Adrenal gland (tissue), 19 donors: ENCODE results near the gene EPHA4. TPM values are rescaled to one million over a fixed set of nuclear protein-coding genes. Genes with fewer than 3 reads are reported as not detected.

Source experiments
- DNase-seq, 7 donors: peaks; one replicate each; pipeline ENCODE4 v3.0.0-alpha.2; 2019 to 2020
- H3K27ac ChIP-seq, 5 donors: fragments of 200-600 bp; sonication (generic) in 4 of 5; 1 replicate in 3 of 5; 2 replicates in 2 of 5; pipeline versions ENCODE4 v1.5.1 to v1.8.0; 2016 to 2020; ENCODE audit warnings: mild to moderate bottlenecking in 1 of 5
- H3K27me3 ChIP-seq: fragments of 200-600 bp; 2 replicates; pipeline ENCODE4 v1.8.0; 2021
- H3K36me3 ChIP-seq, 2 donors: fragments of 200-600 bp; replicated peaks in 1 of 2; 1 replicate in 1 of 2; 2 replicates in 1 of 2; pipeline versions ENCODE4 v1.5.1 to v1.8.0; 2018 to 2022
- H3K4me1 ChIP-seq, 2 donors: fragments of 200-600 bp; replicated peaks in 1 of 2; 1 replicate in 1 of 2; 2 replicates in 1 of 2; pipeline versions ENCODE4 v1.5.1 to v1.8.0; 2018 to 2021
- H3K4me3 ChIP-seq, 4 donors: fragments of 200-600 bp; sonication (generic) in 3 of 4; one replicate each; pipeline ENCODE4 v1.5.1; 2016 to 2018
- H3K9me3 ChIP-seq, 3 donors: fragments of 200-600 bp; sonication (generic) in 1 of 3; replicated peaks in 1 of 3; 1 replicate in 2 of 3; 2 replicates in 1 of 3; pipeline versions ENCODE4 v1.5.1 to v1.8.0; 2016 to 2021
- CTCF ChIP-seq, 6 experiments: fragments of 450-650 bp in 4 of 6; fragments of 200-600 bp in 2 of 6; sonication (generic) in 1 of 6; IDR thresholded peaks; 1 replicate in 5 of 6; 2 replicates in 1 of 6; pipeline versions ENCODE4 v1.5.1 to v1.8.0; 2016 to 2021; ENCODE audit warnings: antibody characterized with exemption in 6 of 6, mild to moderate bottlenecking in 2 of 6, moderate library complexity in 1 of 6
- POLR2A ChIP-seq, 2 donors: fragments of 450-650 bp; IDR thresholded peaks; one replicate each; pipeline ENCODE4 v1.6.1; 2017; ENCODE audit warnings: antibody characterized with exemption in 2 of 2, mild to moderate bottlenecking in 2 of 2, moderate library complexity in 1 of 2
- WGBS, 4 donors: extraction: QIAGEN DNeasy Blood & Tissue Kit in 2 of 4; methylation state at CpG; one replicate each; pipeline versions ENCODE4 v1.1.5 to v1.1.7; 2013 to 2017; 5-methylcytosine and 5-hydroxymethylcytosine counted together
- intact Hi-C, 2 donors: fragments of 100-400 bp; cut with DNase I; formaldehyde crosslinking; loops; one replicate each; pipeline versions ENCODE4 v1.14.1 to v1.15.0; 2022 to 2023
- long read RNA-seq, 10 donors: library from polyadenylated mRNA in 3 of 10; unstranded in 2 of 10; stranded (forward) in 1 of 10; transcript quantifications; one replicate each; pipeline ENCODE4 v2.0.0 and lab custom pipeline, GENCODE V29; 2021 to 2026
- polyA plus RNA-seq, 3 donors: library from polyadenylated mRNA; stranded (reverse); fragments of 200-250 nt in 2 of 3; fragments of 350-450 nt in 1 of 3; fragmentation: Illumina TruSeq in 1 of 3; extraction: RNeasy Lipid Tissue Mini Kit (QIAGEN cat#74804) in 1 of 3; gene quantifications; one replicate each; pipeline ENCODE4 v1.2.3, GENCODE V29; 2013 to 2014
- total RNA-seq, 9 donors: library from RNA; depleted of rRNA in 4 of 9; stranded (reverse); fragments of >200 nt in 4 of 9; fragments of 120-200 nt in 1 of 9; fragmentation: NEBNext Ultra II Directional in 1 of 9; extraction: Animal tissue kit (Norgen Biotek cat#: 25700) in 1 of 9; gene quantifications; one replicate each; pipeline versions ENCODE4 v1.1.0 to v1.2.4, GENCODE V29; 2013 to 2023
- donor health status: healthy with polysubstance abuse.
- donor health status: Bipolar disorder and iron deficiency.
- donor health status: DM: yes; HTN: yes; CAD: no.
- donor health status: DM: no; HTN: no; CAD: no.
- donor health status: DM: no; HTN: no; CAD: no.
- donor health status: DM: yes; HTN: yes; CAD: no.

The EPHA4 gene
- 10 to 100 TPM in 7 of 9 donors, 1 to 10 TPM in 2; 3.0 to 72.9 (median 13.1) TPM for total RNA-seq
- 1 to 10 TPM; 3.8 to 6.4 (median 4.0) TPM for polyA plus RNA-seq
- long read RNA-seq, donor 1: 0 reads
- long read RNA-seq, donor 2, full-length matches to known transcripts: 2 of 2 reads
- long read RNA-seq, donor 2, partial matches to known transcripts: 0 of 2 reads
- long read RNA-seq, donor 2, other reads (novel, unspliced or antisense): 0 of 2 reads
- long read RNA-seq, donor 3, partial matches to known transcripts: 0 of 1 reads
- long read RNA-seq, donor 3, other reads (novel, unspliced or antisense): 0 of 1 reads
- long read RNA-seq, donor 4: 0 reads
- long read RNA-seq, donor 5: 0 reads
- long read RNA-seq, donor 6, partial matches to known transcripts: 1 of 1 reads
- long read RNA-seq, donor 6, other reads (novel, unspliced or antisense): 0 of 1 reads
- long read RNA-seq, donor 7: 0 reads
- long read RNA-seq, donor 8, full-length matches to known transcripts: 6 of 6 reads
- long read RNA-seq, donor 8, partial matches to known transcripts: 0 of 6 reads
- long read RNA-seq, donor 8, other reads (novel, unspliced or antisense): 0 of 6 reads
- long read RNA-seq, donor 9, full-length matches to known transcripts: 4 of 4 reads
- long read RNA-seq, donor 9, partial matches to known transcripts: 0 of 4 reads
- long read RNA-seq, donor 9, other reads (novel, unspliced or antisense): 0 of 4 reads
- long read RNA-seq, donor 10, partial matches to known transcripts: 0 of 4 reads
- long read RNA-seq, donor 10, other reads (novel, unspliced or antisense): 0 of 4 reads

DNA sequence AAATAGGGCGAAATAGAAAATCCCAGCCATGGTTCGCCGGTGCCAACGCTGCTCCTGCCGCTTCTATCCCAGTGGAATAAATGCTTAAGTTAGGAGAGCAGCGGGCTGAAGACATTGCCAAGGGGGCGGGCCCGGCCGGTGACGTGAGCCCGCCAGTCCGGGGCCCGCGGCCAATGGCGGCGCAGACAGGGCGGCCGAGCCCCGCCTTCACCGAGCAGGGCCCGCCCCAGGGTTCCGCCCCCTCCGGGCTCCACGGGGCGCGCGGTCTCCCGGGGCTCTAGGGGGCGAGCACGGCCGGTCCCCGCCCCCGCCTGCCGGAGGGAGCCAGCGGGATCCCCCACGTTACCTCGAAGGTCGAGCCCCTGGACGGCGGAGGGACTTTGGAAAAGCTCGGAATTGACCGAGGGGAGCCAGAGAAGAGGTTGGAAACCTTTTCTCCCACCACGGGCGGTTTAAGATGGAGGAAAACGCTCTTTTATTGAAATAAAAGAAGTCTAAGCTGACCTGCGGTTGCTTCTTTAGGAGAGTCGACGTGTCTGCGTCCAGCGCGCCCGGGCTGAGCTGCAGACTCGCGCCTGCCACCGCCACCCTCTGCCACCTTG is at the start of gene EPHA4:
TSS of gene EPHA4 (minus strand) at position 86 of the 602 bp plus-strand sequence. CDS start at position 30, 56 bp downstream.
- intact Hi-C loops: loop anchor here (2.0 to 5.0 kb wide), 3 partner anchors 885 to 1835 kb away; no protein-coding TSS in a partner anchor
- Histone ChIP-seq H3K27ac (peak within 1 kb of the TSS in 3 of 5 donors; percentile 64 to 88 (median 71)), H3K9me3 (no peaks in the 10 kb centered on the region), H3K36me3 (no peaks in the 10 kb centered on the region), H3K4me1 (peaks cover 9 to 17% of the 10 kb centered on the region in 2 donors), H3K27me3 (peaks cover 24% of the 10 kb centered on the region), H3K4me3 (peak within 1 kb of the TSS in 3 of 4 donors; percentile 29 to 83 (median 41))
- WGBS, 4 donors: 0 to 1% (median 0%) methylated on average over 28 to 55 of the region's 55 CpGs
- peak; percentile 82 to 91 (median 88) for DNase-seq
- peak; percentile 23 to 91 for TF ChIP-seq POLR2A (IDR thresholded peaks at IDR 0.05)
- TF ChIP-seq CTCF (IDR thresholded peaks at IDR 0.05): peak in 2 of 6 experiments; percentile 9 to 26

DNA sequence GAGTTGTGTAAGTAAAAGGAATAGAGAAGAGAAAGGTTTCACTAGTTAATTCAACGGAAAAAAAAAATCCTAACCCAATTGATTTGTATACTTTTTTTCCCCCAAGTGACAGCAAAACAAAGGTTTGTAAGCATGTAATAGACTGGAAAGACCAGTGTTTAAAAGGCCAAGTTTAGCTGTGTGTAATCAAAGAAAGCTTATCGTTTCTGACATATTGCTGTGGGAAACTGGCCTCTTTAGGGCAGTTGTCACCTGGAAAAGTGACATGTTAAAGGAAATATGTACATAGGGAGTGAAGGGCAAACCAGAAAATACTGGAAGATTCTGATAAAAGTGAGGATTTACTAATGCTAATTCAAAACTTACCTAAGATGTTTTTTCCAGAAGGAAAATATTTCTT is 45.9 kb upstream of the EPHA4 start:
- DNase-seq: no peak
- Histone ChIP-seq H3K4me1 (no peaks in the 10 kb centered on the region), H3K27ac (no peak overlapping the region), H3K4me3 (no peak overlapping the region), H3K27me3 (no peaks in the 10 kb centered on the region), H3K9me3 (no peaks in the 10 kb centered on the region), H3K36me3 (no peaks in the 10 kb centered on the region)
- TF ChIP-seq POLR2A (IDR thresholded peaks at IDR 0.05) (no peak), CTCF (IDR thresholded peaks at IDR 0.05) (no peak)
- intact Hi-C loops: no loop called here
- 72 to 79% (median 77%) methylated on average over 2 of the region's 2 CpGs for WGBS, 4 donors

- Histone ChIP-seq H3K4me1 (no peaks in the 10 kb centered on the region), H3K27ac (no peak overlapping the region), H3K9me3 (no peaks in the 10 kb centered on the region), H3K27me3 (no peaks in the 10 kb centered on the region), H3K4me3 (no peak overlapping the region), H3K36me3 (no peaks in the 10 kb centered on the region)
- DNase-seq: no peak
- TF ChIP-seq POLR2A (IDR thresholded peaks at IDR 0.05): no peak
- no peak for TF ChIP-seq CTCF (IDR thresholded peaks at IDR 0.05)
- 88 to 93% (median 90%) methylated on average over 13 of the region's 13 CpGs for WGBS, 4 donors
- intact Hi-C loops: no loop called here
Measured at GRCh38 chr2:221616561-221616960, 44.5 kb upstream of the EPHA4 start.

DNA sequence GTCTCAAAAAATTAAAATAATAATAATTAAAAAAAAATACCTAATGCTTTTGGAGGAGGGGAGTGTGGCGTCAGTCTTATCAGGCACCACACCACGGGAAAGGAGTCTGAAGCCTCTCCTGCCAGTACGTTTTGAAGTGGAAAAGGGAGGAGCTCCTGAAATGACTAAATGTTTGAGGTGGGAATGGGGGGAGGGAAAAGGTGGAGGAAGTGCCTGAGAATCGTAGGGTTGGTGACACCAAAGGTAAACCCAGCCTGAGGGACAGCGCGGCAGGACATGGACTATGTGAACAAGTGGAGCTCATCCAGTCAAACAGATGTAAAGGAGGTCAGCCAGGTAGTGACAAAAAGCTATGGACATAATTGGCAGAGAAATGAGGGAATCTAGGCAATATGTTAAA is 42.2 kb upstream of the EPHA4 start:
- DNase-seq: no peak
- TF ChIP-seq POLR2A (IDR thresholded peaks at IDR 0.05) (no peak), CTCF (IDR thresholded peaks at IDR 0.05) (no peak)
- intact Hi-C loops: no loop called here
- H3K4me3 ChIP-seq: no peak overlapping the region
- no peaks in the 10 kb centered on the region for H3K27me3 ChIP-seq
- no peaks in the 10 kb centered on the region for H3K4me1 ChIP-seq
- no peaks in the 10 kb centered on the region for H3K9me3 ChIP-seq
- no peak overlapping the region for H3K27ac ChIP-seq
- H3K36me3 ChIP-seq: no peaks in the 10 kb centered on the region
- 60 to 72% (median 65%) methylated on average over 6 of the region's 6 CpGs for WGBS, 4 donors
